GM21717 (cell line): ENCODE results near the gene LMF1.
"Not testable (repeated sequence)": the region's sequence is repeated elsewhere in the genome, so short reads cannot be mapped to it uniquely, and the experiment has no call there.

Experiments
- ATAC-seq: cut with Tn5 transposase; IDR thresholded peaks from one replicate; pipeline ENCODE4 v1.9.1; 2021; ENCODE audit warnings: mild to moderate bottlenecking, moderate library complexity; ENCODE audit not compliant: unreplicated experiment

LMF1 gene

GRCh38 chr16:952321-952720 is 18.5 kb downstream of the LMF1 start:
- ATAC-seq = no peak

- no peak for ATAC-seq
Observed at GRCh38 chr16:951660-952301, 19.0 kb downstream of the LMF1 start.

GRCh38 chr16:950733-951573 is 19.8 kb downstream of the LMF1 start:
- ATAC-seq = not testable (repeated sequence)

GRCh38 chr16:948767-949166 is 22.0 kb downstream of the LMF1 start:
- ATAC-seq = not testable (repeated sequence)

GRCh38 chr16:947922-948303 is 22.9 kb downstream of the LMF1 start:
- ATAC-seq = not testable (repeated sequence)

GRCh38 chr16:947255-947921 is 23.4 kb downstream of the LMF1 start:
- no peak for ATAC-seq

GRCh38 chr16:946048-946395 is 24.8 kb downstream of the LMF1 start:
- no peak for ATAC-seq

- no peak for ATAC-seq
Observed at GRCh38 chr16:945271-946047, 25.3 kb downstream of the LMF1 start.

- no peak for ATAC-seq
Observed at GRCh38 chr16:943971-944370, 26.8 kb downstream of the LMF1 start.

- ATAC-seq = no peak
Observed at GRCh38 chr16:942436-943060, 28.2 kb downstream of the LMF1 start.

- no peak for ATAC-seq
Observed at GRCh38 chr16:939941-940340, 30.8 kb downstream of the LMF1 start.

- no peak for ATAC-seq
Observed at GRCh38 chr16:939311-939710, 31.5 kb downstream of the LMF1 start.

GRCh38 chr16:938752-939151 is 32.0 kb downstream of the LMF1 start:
- ATAC-seq = no peak

- ATAC-seq = no peak
Observed at GRCh38 chr16:938136-938535, 32.6 kb downstream of the LMF1 start.

- ATAC-seq = no peak
Observed at GRCh38 chr16:937723-938122, 33.1 kb downstream of the LMF1 start.

GRCh38 chr16:937311-937710 is 33.5 kb downstream of the LMF1 start:
- ATAC-seq = no peak

- no peak for ATAC-seq
Observed at GRCh38 chr16:935684-936083, 35.1 kb downstream of the LMF1 start.

- no peak for ATAC-seq
Observed at GRCh38 chr16:934178-934577, 36.6 kb downstream of the LMF1 start.

GRCh38 chr16:933581-933980 is 37.2 kb downstream of the LMF1 start:
- ATAC-seq = no peak

GRCh38 chr16:932831-933330 is 37.9 kb downstream of the LMF1 start:
- ATAC-seq = no peak
